Measurements from ENCODE around the gene IVD.
"Not testable (repeated sequence)": the region's sequence is repeated elsewhere in the genome, so short reads cannot be mapped to it uniquely, and the experiment has no call there.

The IVD gene

DNA sequence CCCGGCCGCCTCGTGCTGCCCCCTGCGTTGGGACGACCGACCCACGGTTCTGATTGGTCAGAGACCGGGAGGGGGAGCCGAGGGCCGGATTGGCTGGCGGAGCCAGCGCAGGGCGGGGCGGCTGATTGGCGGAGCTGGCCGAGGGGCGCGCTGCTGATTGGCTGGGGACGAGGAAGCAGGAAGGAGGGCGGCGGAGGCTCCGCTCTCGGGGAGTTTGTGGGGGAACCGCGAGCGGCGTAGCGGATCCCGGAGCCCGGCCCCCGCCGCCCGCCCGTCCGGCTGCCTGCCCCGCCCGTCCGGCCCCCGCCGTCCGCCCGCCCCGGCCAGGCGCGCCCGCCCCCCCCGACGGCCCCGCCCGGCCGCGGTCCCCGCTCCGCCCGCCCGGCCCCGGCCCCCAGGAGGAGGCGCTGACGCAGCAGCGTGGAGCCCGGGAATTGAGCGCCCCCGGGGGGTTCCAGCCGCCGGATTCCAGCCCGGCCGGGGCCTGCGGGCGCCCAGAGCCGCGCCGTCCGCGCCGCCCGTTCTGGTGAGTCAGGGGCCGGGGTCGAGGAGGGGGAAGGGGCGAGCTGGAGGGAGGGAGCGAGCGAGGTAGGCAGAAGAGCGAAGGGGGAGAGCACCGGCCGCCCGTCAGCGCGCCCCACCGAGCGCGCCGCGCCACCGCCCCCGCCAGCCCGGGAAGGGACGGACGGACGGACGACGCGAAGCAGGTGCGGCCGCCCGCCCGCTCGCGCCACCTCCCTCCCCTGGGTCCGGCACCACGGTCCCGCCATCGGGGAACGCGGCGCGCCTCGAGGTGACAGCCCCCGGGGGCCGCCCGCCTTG is 35.4 kb downstream of the IVD start, which contains the start of gene BAHD1:
Gene BAHD1 (plus strand): TSS at position 211 of the 822 bp plus-strand sequence. CDS start 17,512 bp downstream, outside the sequence.
- DNase-seq: peak; percentile 89

GRCh38 chr15:40441565-40442531 is 36.3 kb downstream of the IVD start:
- no peak for DNase-seq

- no peak for DNase-seq
Observed at GRCh38 chr15:40443255-40443654, 37.7 kb downstream of the IVD start.

GRCh38 chr15:40443846-40444245 is 38.3 kb downstream of the IVD start:
- DNase-seq: no peak

DNA sequence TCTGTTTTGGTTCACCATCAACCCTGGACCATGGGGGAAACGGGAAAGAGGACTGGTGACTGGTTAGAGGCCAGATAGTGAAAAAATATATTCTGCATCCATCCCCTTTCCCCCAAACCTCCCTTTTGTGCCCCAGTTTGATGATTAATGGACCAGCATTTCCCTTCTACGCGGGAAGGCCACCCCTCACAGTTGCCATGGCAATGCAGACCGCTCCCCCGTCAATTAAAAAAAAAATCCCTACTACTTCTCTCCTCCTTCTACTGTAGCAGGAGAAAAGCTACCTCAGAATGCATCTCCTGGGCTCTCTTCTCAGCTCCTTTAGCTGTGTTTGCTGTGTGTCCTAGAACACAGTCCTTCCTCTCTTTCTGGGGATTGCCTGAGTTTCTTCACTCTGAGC is 39.1 kb downstream of the IVD start:
- no peak for DNase-seq

GRCh38 chr15:40445421-40445922 is 39.9 kb downstream of the IVD start:
- no peak for DNase-seq

DNA sequence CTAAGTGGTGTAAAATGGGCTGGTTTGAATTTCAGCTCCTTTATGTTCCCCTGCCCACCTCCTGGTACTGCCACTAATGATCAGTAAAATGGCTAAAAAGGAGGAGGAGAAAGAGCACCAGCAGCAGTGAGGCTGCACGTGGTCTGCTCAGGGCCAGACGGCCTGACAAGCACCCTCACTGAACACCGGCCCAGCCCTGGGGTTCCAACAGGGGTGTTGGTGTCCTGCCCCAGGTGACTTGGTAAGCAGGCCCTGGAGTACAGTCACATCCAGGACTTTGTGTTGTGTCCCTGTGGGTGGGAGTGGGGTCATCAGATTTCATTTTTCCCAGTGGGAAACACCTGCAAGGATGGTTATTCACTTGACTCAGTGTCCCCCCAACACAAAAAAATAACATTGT is 40.5 kb downstream of the IVD start:
- no peak for DNase-seq

DNA sequence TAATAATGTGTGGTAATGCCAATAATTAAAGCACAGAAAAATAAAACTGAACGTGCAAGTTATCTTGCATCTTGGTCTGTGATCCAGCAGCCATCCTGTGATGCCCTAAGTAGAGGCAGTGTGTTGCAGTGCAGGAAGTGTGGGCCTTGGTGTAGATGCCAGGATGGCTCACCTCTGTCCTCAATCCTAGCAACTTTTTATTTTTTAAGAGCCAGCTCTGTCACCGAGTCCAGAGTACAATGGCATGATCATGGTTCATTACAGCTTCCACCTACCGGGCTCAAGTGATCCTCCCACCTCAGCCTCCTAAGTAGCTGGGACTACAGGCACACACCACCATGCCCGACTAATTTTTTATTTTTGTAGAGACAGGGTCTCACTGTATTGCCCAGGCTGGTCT is 42.8 kb downstream of the IVD start:
- DNase-seq: no peak

GRCh38 chr15:40449275-40449674 is 43.7 kb downstream of the IVD start:
- no peak for DNase-seq

DNA sequence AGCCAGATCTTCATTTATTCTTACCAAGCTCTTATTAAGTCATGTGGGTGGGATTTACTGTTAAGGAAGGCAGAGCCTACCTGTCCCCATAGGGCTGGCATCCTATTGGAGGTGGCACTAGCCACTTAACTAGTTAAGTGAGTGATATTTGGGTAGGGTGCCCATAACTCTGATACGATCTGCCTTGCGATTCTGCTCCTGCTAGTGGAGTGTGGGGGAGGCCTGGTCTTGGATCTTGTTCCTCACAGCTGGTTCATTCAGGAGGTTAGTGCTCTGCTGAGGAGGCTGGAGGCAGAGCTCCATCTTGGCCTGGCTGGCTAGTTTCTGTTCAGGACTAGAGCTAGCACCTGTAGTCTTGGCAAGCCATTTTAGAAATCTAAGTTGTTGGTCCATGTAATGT is 44.5 kb downstream of the IVD start:
- DNase-seq: no peak

DNA sequence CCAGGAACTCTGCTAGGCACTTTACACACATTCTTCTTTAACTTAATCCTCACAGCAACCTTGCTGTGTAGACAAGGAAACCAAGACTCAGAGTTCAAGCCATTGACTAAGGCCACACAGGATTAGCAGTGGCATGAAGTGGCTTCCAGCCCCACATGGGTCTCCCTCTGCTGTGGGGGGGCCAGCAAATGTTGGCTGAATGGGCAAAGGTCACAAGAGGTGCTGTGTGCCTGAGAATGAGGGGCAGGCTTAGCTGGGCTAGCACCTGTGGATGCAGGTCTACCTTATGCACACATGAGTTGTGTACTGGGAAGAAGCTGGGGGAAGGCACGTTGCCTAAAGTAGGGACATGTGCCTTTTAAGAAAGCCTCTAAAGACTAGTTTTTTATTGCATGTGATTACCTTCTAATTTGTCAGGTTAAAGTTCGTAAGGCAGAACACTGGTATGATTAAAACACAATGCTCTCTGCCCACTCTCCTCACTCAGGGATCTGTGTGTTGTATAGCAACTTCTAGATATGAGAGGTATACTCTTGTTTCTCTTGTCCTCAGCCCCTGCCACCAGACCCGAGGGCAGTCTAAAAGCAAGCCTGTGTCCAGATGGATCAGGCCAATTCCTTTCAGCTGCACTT is 46.0 kb downstream of the IVD start:
- DNase-seq: no peak

DNA sequence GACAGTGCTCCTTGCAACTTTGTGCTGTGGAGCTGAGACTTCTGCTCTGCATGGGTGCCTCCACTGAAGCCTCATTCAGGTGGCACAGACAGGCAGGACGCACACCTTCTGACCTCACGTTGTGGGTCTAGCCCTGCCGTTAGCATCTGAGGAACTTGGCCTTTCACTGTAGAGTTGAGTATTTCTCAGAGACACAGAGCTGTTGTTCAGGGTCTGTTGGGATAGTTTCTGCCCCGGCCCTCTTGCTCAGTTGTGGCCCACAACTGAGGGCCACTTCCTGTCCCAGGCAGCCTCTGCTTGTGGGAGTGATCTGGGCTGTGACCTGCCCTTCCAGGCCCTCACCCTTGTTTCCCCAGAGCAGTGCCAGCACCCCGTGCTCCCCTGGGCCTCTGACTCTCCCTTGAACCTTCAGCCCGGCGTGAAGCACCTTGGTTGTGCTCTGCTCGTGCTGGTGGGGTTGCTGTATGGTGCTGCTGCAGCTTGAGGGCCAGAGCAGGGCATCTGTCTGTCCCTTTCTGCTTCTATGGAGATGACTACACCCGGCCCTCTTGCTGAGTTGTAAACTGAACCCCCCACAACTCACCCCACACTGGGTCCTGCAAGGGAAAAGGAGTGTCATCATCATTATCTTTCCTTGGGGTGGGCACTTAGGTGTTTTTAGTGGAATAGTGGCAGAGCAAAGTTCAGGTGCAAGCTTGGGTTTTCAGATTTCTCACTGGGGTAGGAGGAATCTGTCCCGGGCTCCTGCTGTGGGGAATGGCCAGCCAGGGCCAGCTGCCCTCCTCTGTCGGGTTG is 46.9 kb downstream of the IVD start:
- no peak for DNase-seq

- not testable (repeated sequence) for DNase-seq
Observed at GRCh38 chr15:40453941-40454340, 48.3 kb downstream of the IVD start.

DNA sequence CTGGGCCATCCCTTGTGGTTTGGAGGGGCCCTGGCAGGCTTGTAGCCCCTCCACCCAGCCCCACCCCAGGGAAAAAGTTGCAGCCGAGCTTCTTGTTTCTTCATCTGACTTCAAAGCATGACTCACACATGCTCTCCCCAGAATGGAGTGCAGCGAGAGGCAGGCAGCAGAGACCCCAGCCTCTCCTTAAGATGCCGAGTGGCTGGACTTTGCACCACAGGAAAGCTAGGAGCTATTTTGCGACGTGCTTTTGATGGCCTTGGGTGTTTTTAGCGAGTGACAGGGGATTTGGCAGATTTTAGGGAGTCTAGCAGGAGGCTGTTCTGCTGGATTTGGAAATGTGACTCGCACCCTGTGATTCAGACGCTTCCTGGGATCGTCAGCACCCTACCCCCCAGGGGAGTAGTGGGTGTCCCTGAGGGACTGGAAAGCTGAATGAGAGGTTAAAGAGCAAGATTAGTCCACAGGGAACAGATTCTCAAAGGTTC is 49.4 kb downstream of the IVD start:
- DNase-seq: no peak

- DNase-seq: no peak
Observed at GRCh38 chr15:40456299-40456712, 50.7 kb downstream of the IVD start.

- no peak for DNase-seq
Observed at GRCh38 chr15:40456738-40457137, 51.1 kb downstream of the IVD start.

DNA sequence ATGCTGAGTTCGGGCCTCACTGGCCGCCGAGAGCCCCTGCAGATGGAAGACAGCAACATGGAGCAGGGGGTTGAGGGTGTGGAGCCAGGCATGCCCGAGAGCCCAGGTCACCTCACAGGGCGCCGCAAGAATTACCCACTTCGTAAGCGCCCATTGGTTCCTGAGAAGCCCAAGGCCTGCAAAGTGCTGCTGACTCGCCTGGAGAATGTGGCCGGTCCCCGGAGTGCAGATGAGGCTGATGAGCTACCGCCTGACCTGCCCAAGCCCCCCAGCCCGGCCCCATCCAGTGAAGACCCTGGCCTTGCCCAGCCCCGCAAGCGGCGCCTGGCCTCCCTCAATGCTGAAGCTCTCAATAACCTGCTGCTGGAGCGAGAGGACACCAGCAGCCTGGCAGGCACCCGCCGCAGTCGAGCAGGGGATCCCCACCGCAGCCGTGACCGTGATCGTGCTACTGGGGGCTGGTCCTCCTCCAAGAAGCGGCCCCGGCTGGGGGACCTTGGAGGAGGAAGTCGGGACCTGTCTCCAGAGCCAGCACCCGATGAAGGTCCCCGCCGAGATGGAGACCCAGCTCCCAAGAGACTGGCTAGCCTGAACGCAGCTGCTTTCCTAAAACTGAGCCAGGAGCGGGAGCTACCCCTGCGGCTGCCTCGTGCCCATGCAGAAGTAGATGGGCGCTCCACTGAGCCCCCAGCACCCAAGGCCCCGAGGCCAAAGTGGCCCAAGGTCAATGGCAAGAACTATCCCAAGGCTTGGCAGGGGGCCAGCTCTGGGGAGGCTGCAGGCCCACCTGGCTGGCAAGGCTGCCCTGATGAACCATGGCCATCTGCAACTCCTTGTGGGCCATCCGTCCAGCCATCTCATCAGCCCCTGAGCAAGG is 53.1 kb downstream of the IVD start:
- no peak for DNase-seq

DNA sequence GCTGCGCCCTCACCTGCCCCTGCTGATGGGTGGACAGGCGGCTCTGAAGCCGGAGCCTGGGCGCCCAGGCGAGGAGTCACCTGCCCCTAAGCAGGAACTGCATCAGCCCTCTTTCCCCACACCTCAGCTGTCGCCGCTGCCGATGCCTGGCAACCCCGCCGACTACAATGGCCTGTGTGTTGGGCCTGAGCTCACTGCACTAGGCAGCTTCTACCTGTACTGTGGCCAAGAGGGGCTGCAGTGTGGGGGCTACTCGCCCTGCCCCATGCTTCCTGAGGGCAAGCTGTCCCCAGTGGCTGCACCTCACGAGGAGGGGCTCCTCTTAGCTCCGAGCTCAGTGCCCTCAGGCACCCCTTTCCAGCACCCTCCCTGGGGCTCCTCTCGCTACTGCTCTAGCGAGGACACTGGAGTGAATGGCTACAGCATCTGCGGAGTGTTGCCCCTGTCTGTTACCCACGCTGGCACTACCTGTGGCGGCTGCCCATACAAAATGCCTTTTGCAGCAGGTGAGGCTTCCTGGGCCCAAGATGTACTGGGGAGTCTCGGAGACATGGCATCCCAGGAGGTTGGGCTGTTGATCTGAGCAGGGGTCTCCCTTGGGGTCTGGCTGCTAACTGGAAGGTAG is 53.9 kb downstream of the IVD start:
- DNase-seq: no peak

- DNase-seq: no peak
Observed at GRCh38 chr15:40460404-40460803, 54.8 kb downstream of the IVD start.

DNA sequence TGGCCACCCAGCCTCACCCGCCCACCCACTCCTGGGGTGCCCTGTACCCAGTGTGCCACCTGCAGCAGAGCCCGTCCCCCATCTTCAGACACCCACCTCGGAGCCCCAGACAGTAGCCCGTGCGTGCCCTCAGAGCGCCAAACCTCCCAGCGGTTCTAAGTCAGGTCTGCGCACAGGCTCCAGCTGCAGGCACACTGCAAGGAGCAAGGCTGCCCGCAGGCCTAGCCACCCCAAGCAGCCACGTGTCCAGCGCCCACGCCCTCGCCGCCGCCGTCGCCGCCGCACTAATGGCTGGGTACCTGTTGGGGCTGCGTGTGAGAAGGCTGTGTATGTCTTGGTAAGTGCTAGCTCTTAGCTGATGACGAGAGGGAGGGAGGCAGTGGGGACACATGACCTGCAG is 56.4 kb downstream of the IVD start:
- DNase-seq: no peak

DNA sequence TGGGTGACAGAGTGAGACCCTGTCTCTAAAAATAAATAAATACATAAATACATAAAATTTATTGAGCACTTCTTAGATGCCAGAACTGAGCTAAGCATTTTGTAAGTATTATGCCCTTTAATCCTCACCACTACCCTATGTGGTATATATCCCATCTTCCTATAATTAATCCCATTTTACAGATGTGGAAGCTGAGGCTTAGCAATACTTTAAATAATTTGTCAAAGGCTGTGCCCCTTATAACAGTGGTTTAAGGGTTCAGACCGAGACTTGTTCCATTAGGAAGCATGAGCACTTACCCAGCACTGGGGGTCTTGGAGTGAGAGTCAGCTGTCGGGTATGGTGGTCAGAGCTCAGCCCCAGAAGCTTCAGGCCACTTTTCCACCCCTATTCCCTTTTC is 57.7 kb downstream of the IVD start:
- no peak for DNase-seq

All from NCI-H1436 (cell line).